ENCODE measurements around the gene ELK4. TPM values are rescaled to one million over a fixed set of nuclear protein-coding genes. Genes with fewer than 3 reads are reported as not detected.
A peak's percentile ranks its signal among the peaks of the same experiment; 100 is the strongest.

The ELK4 gene
- total and polyA plus RNA-seq, 4 donors, result 6.0 to 90.4 (median 36.3) TPM

GRCh38 chr1:205592443-205593003, 39.3 kb downstream of the ELK4 start:
- 68 to 77% methylated on average over 14 of the region's 14 CpGs for WGBS, 2 donors
- no peaks in the 10 kb centered on the region for H3K27me3 ChIP-seq (ENCODE audit: control insufficient read depth in 1 of 2, insufficient read depth in 2 of 2, low read length in 1 of 2)
- H3K9me3 ChIP-seq (ENCODE audit: control insufficient read depth, low read length), result no peaks in the 10 kb centered on the region
- H3K27ac ChIP-seq (ENCODE audit: low read depth in 1 of 2, low read length in 2 of 2), result no peak overlapping the region
- no peak overlapping the region for H3K4me3 ChIP-seq (ENCODE audit: low read length in 2 of 2)
- intact Hi-C loops (cut with DNase I), result loop anchor here (2.0 to 5.0 kb wide), 4 partner anchors 40 to 120 kb away; partner anchors contain the start of gene ELK4 (in 2 of the 2)
- no peaks in the 10 kb centered on the region for H3K36me3 ChIP-seq (ENCODE audit: control insufficient read depth in 1 of 2, insufficient read depth in 2 of 2, low read length in 1 of 2)
- DNase-seq (peak; percentile 40 to 55), ATAC-seq (ENCODE audit: low FRiP score) (no peak)
- no peaks in the 10 kb centered on the region for H3K4me1 ChIP-seq (ENCODE audit: control insufficient read depth in 1 of 2, insufficient read depth in 2 of 2, low read length in 2 of 2)

- WGBS, 2 donors, result 0 to 1% methylated on average over 40 of the region's 40 CpGs
- DNase-seq, result peak; percentile 87 to 96
- peak; percentile 95 for ATAC-seq (ENCODE audit: low FRiP score)
- Histone ChIP-seq H3K9me3 (ENCODE audit: control insufficient read depth, low read length) (no peaks in the 10 kb centered on the region), H3K4me1 (ENCODE audit: control insufficient read depth in 1 of 2, insufficient read depth in 2 of 2, low read length in 2 of 2) (no peaks in the 10 kb centered on the region), H3K36me3 (ENCODE audit: control insufficient read depth in 1 of 2, insufficient read depth in 2 of 2, low read length in 1 of 2) (no peaks in the 10 kb centered on the region), H3K4me3 (ENCODE audit: low read length in 2 of 2) (no peak overlapping the region), H3K27ac (ENCODE audit: low read depth in 1 of 2, low read length in 2 of 2) (no peak overlapping the region), H3K27me3 (ENCODE audit: control insufficient read depth in 1 of 2, insufficient read depth in 2 of 2, low read length in 1 of 2) (no peaks in the 10 kb centered on the region)
- intact Hi-C loops (cut with DNase I), result loop anchor here (1.0 to 5.0 kb wide), 5 partner anchors 41 to 121 kb away; partner anchors contain the start of gene ELK4 (in 2 of the 2)
These were observed 40.1 kb downstream of the ELK4 start for GRCh38 chr1:205591522-205592351.

GRCh38 chr1:205590777-205591513, 40.9 kb downstream of the ELK4 start:
- no peak for DNase-seq
- H3K36me3 ChIP-seq (ENCODE audit: control insufficient read depth in 1 of 2, insufficient read depth in 2 of 2, low read length in 1 of 2), result no peaks in the 10 kb centered on the region

GRCh38 chr1:205590457-205590768, 41.4 kb downstream of the ELK4 start:
- WGBS, 2 donors, result 77 to 82% methylated on average over 5 of the region's 5 CpGs
- no peaks in the 10 kb centered on the region for H3K27me3 ChIP-seq (ENCODE audit: control insufficient read depth in 1 of 2, insufficient read depth in 2 of 2, low read length in 1 of 2)
- no peak overlapping the region for H3K27ac ChIP-seq (ENCODE audit: low read depth in 1 of 2, low read length in 2 of 2)
- H3K9me3 ChIP-seq (ENCODE audit: control insufficient read depth, low read length), result no peaks in the 10 kb centered on the region
- H3K36me3 ChIP-seq (ENCODE audit: control insufficient read depth in 1 of 2, insufficient read depth in 2 of 2, low read length in 1 of 2), result no peaks in the 10 kb centered on the region
- H3K4me3 ChIP-seq (ENCODE audit: low read length in 2 of 2), result no peak overlapping the region
- no peak for ATAC-seq (ENCODE audit: low FRiP score)
- H3K4me1 ChIP-seq (ENCODE audit: control insufficient read depth in 1 of 2, insufficient read depth in 2 of 2, low read length in 2 of 2), result no peaks in the 10 kb centered on the region
- intact Hi-C loops (cut with DNase I), result loop anchor here (5.0 kb wide), 2 partner anchors 42 to 122 kb away; partner anchors contain the start of gene ELK4 (in 1 of the 2)
- peak in 1 of 2 donors; percentile 12 for DNase-seq

More at GRCh38 chr1:205590777-205591513, 40.9 kb downstream of the ELK4 start:
- H3K4me1 ChIP-seq (ENCODE audit: control insufficient read depth in 1 of 2, insufficient read depth in 2 of 2, low read length in 2 of 2), result no peaks in the 10 kb centered on the region
- no peak overlapping the region for H3K4me3 ChIP-seq (ENCODE audit: low read length in 2 of 2)
- H3K27me3 ChIP-seq (ENCODE audit: control insufficient read depth in 1 of 2, insufficient read depth in 2 of 2, low read length in 1 of 2), result no peaks in the 10 kb centered on the region
- no peak for ATAC-seq (ENCODE audit: low FRiP score)
- intact Hi-C loops (cut with DNase I), result loop anchor here (1.0 to 5.0 kb wide), 3 partner anchors 41 to 121 kb away; partner anchors contain the start of gene ELK4 (in 1 of the 2)
- H3K27ac ChIP-seq (ENCODE audit: low read depth in 1 of 2, low read length in 2 of 2), result no peak overlapping the region
- no peaks in the 10 kb centered on the region for H3K9me3 ChIP-seq (ENCODE audit: control insufficient read depth, low read length)
- 75 to 76% methylated on average over 9 of the region's 9 CpGs for WGBS, 2 donors

- Histone ChIP-seq H3K4me1 (ENCODE audit: control insufficient read depth in 1 of 2, insufficient read depth in 2 of 2, low read length in 2 of 2) (no peaks in the 10 kb centered on the region), H3K36me3 (ENCODE audit: control insufficient read depth in 1 of 2, insufficient read depth in 2 of 2, low read length in 1 of 2) (no peaks in the 10 kb centered on the region), H3K27me3 (ENCODE audit: control insufficient read depth in 1 of 2, insufficient read depth in 2 of 2, low read length in 1 of 2) (no peaks in the 10 kb centered on the region), H3K4me3 (ENCODE audit: low read length in 2 of 2) (no peak overlapping the region), H3K27ac (ENCODE audit: low read depth in 1 of 2, low read length in 2 of 2) (no peak overlapping the region), H3K9me3 (ENCODE audit: control insufficient read depth, low read length) (no peaks in the 10 kb centered on the region)
- 79 to 86% methylated on average over 7 of the region's 7 CpGs for WGBS, 2 donors
- no peak for ATAC-seq (ENCODE audit: low FRiP score)
- intact Hi-C loops (cut with DNase I), result loop anchor here (5.0 kb wide), 3 partner anchors 42 to 122 kb away; partner anchors contain the start of gene ELK4 (in 1 of the 2)
- peak; percentile 6 to 32 for DNase-seq
These were observed 42.0 kb downstream of the ELK4 start for GRCh38 chr1:205589618-205590456.

GRCh38 chr1:205589046-205589445, 42.8 kb downstream of the ELK4 start:
- no peak for ATAC-seq (ENCODE audit: low FRiP score)
- H3K27me3 ChIP-seq (ENCODE audit: control insufficient read depth in 1 of 2, insufficient read depth in 2 of 2, low read length in 1 of 2), result no peaks in the 10 kb centered on the region
- DNase-seq, result peak; percentile 11 to 34
- no peak overlapping the region for H3K4me3 ChIP-seq (ENCODE audit: low read length in 2 of 2)
- H3K27ac ChIP-seq (ENCODE audit: low read depth in 1 of 2, low read length in 2 of 2), result no peak overlapping the region
- H3K4me1 ChIP-seq (ENCODE audit: control insufficient read depth in 1 of 2, insufficient read depth in 2 of 2, low read length in 2 of 2), result no peaks in the 10 kb centered on the region
- H3K9me3 ChIP-seq (ENCODE audit: control insufficient read depth, low read length), result no peaks in the 10 kb centered on the region
- 80 to 84% methylated on average over 7 of the region's 7 CpGs for WGBS, 2 donors
- no peaks in the 10 kb centered on the region for H3K36me3 ChIP-seq (ENCODE audit: control insufficient read depth in 1 of 2, insufficient read depth in 2 of 2, low read length in 1 of 2)
- intact Hi-C loops (cut with DNase I), result loop anchor here in 1 of 2 donors (5.0 kb wide), 1 partner anchor 57 kb away; no protein-coding TSS in a partner anchor

GRCh38 chr1:205588636-205589035, 43.2 kb downstream of the ELK4 start:
- DNase-seq, result peak; percentile 58 to 73
- 21 to 26% methylated on average over 6 of the region's 6 CpGs for WGBS, 2 donors
- Histone ChIP-seq H3K9me3 (ENCODE audit: control insufficient read depth, low read length) (no peaks in the 10 kb centered on the region), H3K4me3 (ENCODE audit: low read length in 2 of 2) (no peak overlapping the region), H3K27ac (ENCODE audit: low read depth in 1 of 2, low read length in 2 of 2) (no peak overlapping the region), H3K36me3 (ENCODE audit: control insufficient read depth in 1 of 2, insufficient read depth in 2 of 2, low read length in 1 of 2) (no peaks in the 10 kb centered on the region), H3K27me3 (ENCODE audit: control insufficient read depth in 1 of 2, insufficient read depth in 2 of 2, low read length in 1 of 2) (no peaks in the 10 kb centered on the region), H3K4me1 (ENCODE audit: control insufficient read depth in 1 of 2, insufficient read depth in 2 of 2, low read length in 2 of 2) (no peaks in the 10 kb centered on the region)
- ATAC-seq (ENCODE audit: low FRiP score), result no peak
- intact Hi-C loops (cut with DNase I), result loop anchor here in 1 of 2 donors (5.0 kb wide), 1 partner anchor 56 kb away; no protein-coding TSS in a partner anchor

GRCh38 chr1:205587581-205587980, 44.2 kb downstream of the ELK4 start:
- Histone ChIP-seq H3K36me3 (ENCODE audit: control insufficient read depth in 1 of 2, insufficient read depth in 2 of 2, low read length in 1 of 2) (no peaks in the 10 kb centered on the region), H3K9me3 (ENCODE audit: control insufficient read depth, low read length) (no peaks in the 10 kb centered on the region), H3K4me3 (ENCODE audit: low read length in 2 of 2) (no peak overlapping the region), H3K4me1 (ENCODE audit: control insufficient read depth in 1 of 2, insufficient read depth in 2 of 2, low read length in 2 of 2) (no peaks in the 10 kb centered on the region), H3K27me3 (ENCODE audit: control insufficient read depth in 1 of 2, insufficient read depth in 2 of 2, low read length in 1 of 2) (no peaks in the 10 kb centered on the region), H3K27ac (ENCODE audit: low read depth in 1 of 2, low read length in 2 of 2) (no peak overlapping the region)
- 94 to 96% methylated on average over 4 of the region's 4 CpGs for WGBS, 2 donors
- no peak for ATAC-seq (ENCODE audit: low FRiP score)
- peak; percentile 15 to 24 for DNase-seq
- intact Hi-C loops (cut with DNase I), result loop anchor here in 1 of 2 donors (5.0 kb wide), 1 partner anchor 55 kb away; no protein-coding TSS in a partner anchor

All from aorta (tissue), 5 donors.